G401.6 (cell line): Measurements from ENCODE around the gene POLE3.
"Not testable (repeated sequence)": the region's sequence is repeated elsewhere in the genome, so short reads cannot be mapped to it uniquely, and the experiment has no call there.

Experiments
- FAIRE-seq: peaks from 2 replicates; lab custom pipeline; 2012; peaks lifted over from hg19 to GRCh38; lab: Jason Lieb, UNC

POLE3 gene

DNA sequence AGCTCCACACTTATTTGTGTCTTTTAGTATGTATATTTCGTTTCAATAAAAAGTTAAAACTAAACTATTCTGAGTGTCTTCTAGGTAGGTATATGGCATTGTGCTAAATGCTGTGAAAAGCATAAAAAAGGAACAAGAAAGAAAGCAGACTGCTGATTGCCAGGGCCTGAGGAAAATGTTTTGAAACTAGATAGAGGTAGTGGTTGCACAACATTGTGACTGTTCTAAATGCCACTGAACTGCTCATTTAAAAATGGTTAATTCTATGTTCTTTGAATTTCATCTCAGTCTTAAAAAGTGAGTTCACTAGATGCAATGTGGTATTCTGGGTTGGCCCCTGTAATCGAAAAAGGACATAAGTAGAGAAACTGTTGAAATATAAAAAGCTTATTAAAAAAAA lies 6.8 kb downstream of the POLE3 start:
- FAIRE-seq: no peak

DNA sequence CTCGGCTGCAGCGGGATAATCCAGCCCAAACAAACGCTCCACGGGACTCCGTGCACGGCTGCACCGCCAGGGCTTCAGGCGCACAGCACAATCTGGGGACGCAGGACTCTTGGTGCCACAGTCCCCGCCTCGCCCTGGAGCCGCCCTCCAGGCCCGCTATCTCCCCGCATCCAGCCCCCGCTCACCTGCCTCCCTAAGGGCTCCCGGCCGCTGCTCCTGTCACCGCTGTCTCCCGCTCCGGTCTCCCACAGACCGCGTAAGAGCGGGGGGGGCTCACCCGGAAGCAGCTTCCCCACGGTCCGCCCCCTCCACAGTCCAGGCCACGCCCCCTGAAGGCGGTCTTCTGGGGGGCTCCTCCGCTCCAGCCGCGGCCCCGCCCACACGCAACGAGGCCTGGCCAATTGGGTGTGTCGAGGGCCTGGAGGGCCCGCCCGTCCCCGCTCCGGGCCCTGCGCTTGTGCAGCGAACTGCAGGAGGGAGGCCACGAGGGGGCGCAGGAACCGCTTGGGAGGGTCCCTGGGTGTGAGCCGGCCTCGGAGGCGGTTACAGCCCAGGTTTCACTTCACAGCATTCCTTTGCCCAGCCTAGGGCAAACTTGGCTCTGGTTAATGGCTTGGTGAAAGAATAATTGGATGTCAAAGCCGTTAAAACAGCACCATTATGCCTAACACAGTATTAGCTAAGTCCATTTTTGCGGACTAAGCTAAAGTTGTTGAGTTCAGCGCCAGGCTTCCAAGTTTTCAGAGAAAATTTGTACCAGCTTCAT lies 9.3 kb downstream of the POLE3 start, which contains the start of gene ALAD:
Gene ALAD, minus strand, starts transcription at position 258 of the 766 bp plus-strand sequence. CDS start 7,725 bp downstream, outside the sequence.
- peak; percentile 97 for FAIRE-seq

DNA sequence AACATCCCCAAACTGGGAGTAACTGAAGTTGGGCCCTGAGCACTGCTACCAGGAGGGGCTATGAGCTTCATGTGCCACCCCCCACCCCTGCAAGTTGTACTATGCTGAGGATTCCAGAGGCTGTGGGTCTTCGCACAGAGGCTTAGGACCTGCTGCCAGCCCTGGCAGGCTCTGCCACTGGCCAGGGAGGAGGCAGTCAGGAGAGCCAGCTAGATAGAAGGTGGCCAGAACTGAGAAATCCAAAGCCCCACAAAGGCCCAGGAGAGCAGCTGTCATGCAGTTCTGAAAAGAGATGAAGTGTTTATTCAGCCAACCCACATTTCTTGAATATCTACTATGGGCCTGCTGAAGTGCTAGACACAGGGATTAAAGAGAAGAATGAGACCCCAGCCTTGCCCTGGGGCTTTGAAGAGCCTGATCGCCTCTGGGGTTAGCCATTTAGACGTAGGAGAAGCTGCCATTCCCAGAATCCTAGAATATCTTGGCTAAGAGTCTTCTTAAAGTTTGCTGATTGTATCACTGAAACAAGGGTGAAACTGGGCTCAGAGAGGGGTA lies 10.8 kb downstream of the POLE3 start:
- FAIRE-seq: no peak

DNA sequence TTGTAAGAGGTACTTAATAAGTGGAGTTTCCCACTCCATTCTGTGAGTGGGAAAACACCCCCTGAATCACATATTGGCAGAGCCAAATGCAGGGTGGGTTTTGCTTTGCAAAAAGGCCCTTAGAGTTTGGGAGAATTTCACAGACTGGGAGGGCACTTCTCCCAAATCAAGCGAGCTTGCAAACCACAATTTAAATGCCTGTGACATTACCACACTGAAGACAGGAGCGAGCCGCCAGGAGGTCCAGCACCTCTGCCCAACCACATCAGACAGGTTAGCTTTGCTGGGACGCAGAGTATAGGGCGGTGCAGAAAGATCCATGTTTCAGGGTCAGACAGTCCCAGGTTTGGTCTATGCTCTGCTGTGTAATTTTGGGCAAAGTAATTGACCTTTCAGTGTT lies 11.7 kb downstream of the POLE3 start:
- no peak for FAIRE-seq

DNA sequence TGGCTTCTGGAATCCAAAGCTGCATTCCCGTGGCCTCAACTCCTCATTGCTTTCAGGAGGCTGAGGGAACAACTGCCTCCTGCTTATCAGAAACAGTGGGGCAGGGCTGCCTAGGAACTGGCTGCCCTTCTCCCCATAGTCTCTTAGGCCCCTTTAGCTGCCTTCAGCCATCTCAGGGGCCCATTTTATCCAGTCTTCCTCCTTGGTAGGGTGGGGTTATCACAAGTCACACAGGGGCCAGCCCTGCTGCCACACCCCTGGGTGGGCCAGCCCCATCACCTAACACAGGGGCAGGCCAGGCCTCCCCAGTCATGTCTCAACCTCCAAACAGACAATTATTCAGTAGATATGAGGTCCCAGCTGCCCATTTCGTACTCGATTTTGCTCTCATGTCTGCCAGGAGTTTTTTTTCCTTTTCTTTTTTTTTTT lies 13.3 kb downstream of the POLE3 start:
- FAIRE-seq: no peak

DNA sequence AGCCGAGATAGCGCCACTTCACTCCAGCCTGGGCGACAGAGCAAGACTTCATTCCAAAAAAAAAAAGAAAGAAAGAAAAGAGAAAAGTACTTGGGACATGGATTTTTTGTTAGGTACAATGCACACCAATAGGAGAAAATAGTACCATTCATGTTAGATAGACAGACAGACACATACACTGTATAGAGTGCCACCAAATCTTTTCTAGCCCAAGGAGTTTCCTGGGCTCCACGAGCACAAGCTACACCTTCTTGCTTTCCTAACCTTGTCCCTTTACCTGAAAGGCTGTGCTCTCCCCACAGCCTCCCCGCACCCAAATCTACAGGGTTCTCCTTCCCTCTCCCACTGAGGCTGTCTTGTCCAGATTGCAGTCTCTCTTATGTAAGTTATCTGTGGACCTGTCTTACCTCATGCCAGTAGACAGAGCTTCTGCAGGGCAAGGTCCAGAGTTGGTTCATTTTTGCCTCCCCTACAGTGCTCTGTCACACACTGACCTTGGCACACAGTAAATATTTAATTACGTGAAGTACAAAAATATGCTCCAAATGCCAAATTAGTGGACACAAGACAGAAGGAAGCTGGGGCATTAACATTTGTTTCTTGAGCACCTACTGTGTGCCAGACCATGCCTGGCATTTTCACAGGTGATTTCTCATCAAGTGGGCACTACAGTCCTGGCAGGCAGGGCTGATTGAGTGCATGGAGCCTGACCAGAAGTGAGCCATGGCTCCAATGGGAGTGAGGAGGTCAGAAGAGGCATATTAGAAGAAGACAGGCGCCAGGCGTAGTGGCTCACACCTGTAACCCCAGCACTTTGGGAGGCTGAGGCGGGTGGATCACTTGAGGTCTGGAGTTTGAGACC lies 15.2 kb downstream of the POLE3 start:
- no peak for FAIRE-seq

GRCh38 chr9:113393281-113393680 lies 17.2 kb downstream of the POLE3 start:
- FAIRE-seq: no peak

DNA sequence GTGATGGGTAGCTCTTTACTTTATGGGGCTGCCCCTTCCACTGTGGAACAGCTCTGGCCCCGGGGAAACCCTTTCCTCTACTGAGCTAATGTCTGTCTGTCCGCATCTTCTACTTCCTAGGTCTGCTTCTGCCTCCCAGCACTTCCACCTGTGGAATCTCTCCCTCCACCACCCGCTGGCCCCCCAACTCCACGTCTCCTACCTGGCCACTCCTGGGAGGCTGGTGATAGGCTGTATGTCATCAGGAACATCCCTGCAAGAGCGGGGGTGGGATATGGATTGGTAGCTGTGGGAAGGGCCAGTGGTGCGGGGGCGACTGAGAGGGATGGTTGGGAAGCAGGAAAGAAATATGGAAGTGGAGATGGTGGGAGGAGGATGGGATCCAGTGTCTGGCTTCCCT lies 18.6 kb downstream of the POLE3 start:
- FAIRE-seq: no peak

DNA sequence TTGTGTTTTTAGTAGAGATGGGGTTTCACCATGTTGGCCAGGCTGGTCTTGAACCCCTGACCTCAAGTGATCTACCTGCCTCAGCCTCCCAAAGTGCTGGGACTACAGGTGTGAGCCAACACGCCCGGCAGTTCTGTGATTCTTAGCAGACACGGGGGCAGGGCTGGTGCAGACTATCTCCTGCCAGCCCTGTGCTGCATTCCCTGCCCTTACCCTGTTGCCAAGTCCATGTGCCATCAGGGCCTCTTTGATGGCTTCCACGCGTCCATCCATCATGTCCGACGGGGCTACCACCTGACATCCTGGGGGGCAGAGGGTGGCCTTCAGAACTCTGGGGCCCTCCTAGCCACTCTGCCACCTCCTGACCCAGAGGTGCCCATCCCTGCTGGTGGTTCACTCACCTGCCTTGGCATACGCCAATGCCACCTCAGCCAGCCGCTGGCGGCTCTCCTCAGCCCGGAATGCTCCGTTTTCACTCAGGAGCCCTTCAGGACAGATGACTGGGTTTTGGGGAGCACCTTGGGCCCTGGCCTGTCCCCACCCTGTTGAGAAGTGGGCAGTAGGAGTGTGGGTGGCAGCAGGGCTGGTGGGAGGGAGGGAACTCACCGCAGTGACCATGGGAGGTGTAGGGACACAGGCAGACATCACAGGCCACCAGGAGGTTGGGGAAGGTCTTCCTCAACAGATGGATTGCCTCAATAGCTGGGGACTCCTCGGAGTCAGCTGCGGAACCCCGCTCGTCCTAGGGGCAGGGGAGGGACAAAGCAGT lies 20.1 kb downstream of the POLE3 start:
- FAIRE-seq: no peak

DNA sequence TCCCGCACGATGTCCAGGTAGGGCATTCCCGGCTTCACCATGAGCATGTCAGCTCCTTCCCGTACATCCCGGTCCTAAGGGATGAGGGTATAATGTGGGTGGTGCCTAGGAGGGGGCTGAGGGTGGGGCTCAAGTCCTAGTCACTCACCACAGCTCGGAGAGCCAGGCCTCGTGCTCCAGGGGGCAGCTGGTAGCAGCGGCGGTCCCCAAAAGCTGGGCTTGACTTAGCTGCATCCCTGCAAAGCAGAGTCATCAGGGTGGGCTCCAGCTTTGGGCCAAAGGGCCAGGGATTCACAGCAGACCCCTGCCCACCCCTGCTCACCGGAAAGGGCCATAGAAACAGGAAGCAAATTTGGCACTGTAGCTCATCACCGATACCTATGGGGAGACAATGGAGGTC lies 21.0 kb downstream of the POLE3 start:
- FAIRE-seq: no peak

DNA sequence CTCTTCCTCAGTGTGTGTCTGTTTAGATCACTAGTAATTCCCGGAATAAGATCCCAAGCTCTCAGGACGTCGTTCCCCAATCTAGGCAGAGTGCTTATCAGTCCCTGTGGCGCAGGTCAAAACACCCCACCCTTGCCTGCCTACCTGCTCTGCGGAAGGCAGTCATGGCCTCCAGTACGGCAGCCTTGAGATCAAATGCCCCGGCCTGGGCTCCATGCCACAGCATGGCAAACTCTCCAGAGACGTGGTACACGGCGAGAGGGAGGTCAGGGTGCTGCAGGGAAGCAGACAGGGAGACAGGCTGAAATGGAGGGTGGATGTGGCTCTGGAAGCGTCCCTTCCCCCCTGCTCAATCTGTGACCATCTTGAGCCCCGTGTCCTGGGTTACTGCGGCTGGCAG lies 21.6 kb downstream of the POLE3 start:
- FAIRE-seq: no peak

GRCh38 chr9:113387560-113388230 lies 22.8 kb downstream of the POLE3 start:
- FAIRE-seq: no peak

DNA sequence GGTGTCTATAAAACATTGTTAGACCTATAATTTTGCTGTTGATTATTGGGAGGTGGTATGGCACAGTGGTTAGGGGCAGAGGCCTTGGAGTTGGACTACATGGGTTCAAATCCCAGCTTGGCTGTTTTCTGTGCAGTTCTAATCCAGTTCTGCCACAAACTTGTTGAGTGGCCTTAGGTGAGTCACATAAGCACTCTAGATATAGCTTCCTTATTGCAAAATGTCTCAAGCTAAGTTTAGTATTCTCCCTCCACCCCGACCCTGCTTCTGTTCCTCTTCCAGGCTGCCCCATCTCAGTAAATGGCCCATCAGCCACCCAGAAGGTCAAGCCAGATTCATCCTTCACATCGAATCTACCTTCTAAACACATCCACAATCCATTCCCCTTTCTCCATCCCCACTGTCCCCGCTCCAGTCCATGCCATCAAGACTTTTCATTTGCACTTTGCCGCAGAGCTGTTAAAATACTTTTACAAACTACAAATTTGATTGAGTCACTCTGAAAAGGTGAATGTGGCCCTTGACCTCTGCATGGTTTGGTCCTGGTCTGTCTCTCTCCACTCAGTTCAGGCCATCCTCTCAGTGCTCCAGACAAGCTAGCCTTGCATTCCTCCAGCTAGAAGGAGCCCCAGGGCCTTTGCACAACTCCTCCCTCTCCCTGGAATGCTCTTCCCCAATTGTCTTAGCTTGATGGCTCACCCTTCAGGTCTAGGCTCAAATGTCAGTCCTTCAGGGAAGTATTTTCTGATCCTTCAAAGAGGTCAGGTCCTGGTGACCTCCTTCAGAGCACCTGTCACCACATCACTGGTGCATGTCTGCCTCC lies 23.7 kb downstream of the POLE3 start:
- no peak for FAIRE-seq

- no peak for FAIRE-seq
Observed at GRCh38 chr9:113381909-113382411, 28.5 kb downstream of the POLE3 start.

DNA sequence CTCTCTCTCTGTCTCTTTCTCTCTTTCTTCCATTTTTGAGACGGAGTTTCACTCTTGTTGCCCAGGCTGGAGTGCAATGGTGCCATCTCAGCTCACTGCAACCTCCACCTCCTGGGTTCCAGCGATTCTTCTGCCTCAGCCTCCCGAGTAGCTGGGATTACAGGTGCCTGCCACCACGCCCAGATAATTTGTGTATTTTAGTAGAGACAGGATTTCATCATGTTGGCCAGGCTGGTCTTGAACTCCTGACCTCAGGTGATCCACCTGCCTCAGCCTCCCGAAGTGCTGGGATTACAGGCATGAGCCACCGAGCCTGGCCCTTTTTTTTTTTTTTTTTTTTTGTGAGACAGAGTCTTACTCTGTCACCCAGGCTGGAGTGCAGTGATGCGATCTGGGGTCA lies 29.0 kb downstream of the POLE3 start:
- not testable (repeated sequence) for FAIRE-seq

DNA sequence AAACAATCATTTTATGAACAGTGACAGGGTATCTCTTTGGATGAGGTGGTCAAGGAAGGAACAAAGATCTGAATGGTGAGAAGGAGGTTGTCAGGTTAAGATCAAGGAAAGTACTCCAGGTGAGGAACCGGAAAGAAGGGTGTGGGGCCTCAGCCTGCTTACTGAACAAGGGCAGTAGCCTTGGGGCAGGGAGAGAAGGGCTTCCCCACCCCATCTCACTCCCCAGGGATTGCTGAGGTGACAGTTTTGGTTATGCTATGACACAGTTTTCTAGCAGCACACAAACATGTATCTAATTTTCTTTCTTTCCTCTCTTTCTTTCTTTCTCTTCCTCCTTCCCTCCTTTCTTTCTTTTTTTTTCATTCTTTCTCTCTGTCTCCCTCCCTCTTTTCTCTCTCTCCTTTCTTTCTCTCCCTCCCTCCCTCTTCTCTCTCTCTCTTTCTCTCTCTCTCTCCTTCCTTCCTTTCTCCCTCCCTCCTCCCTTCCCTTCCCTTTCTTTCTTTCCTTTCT lies 29.6 kb downstream of the POLE3 start:
- FAIRE-seq: no peak

- not testable (repeated sequence) for FAIRE-seq
Observed at GRCh38 chr9:113379829-113380210, 30.7 kb downstream of the POLE3 start.

GRCh38 chr9:113379094-113379828 lies 31.2 kb downstream of the POLE3 start:
- not testable (repeated sequence) for FAIRE-seq
